SKM-1 (cell line): ENCODE results near the gene ADD2.
A peak's percentile ranks its signal among the peaks of the same experiment; 100 is the strongest.
"Not testable (repeated sequence)": the region's sequence is repeated elsewhere in the genome, so short reads cannot be mapped to it uniquely, and the experiment has no call there.

Source experiments
- DNase-seq: peaks from one replicate; lab custom pipeline; 2025; ENCODE audit not compliant: unreplicated experiment; lab: John Stamatoyannopoulos, UW

The ADD2 gene

GRCh38 chr2:70767699-70768589 lies at the start of gene ADD2:
ADD2 (minus strand) TSS chr2:70768200; CDS start chr2:70706408, 61,792 bp downstream.
- DNase-seq = peak; percentile 60

DNA sequence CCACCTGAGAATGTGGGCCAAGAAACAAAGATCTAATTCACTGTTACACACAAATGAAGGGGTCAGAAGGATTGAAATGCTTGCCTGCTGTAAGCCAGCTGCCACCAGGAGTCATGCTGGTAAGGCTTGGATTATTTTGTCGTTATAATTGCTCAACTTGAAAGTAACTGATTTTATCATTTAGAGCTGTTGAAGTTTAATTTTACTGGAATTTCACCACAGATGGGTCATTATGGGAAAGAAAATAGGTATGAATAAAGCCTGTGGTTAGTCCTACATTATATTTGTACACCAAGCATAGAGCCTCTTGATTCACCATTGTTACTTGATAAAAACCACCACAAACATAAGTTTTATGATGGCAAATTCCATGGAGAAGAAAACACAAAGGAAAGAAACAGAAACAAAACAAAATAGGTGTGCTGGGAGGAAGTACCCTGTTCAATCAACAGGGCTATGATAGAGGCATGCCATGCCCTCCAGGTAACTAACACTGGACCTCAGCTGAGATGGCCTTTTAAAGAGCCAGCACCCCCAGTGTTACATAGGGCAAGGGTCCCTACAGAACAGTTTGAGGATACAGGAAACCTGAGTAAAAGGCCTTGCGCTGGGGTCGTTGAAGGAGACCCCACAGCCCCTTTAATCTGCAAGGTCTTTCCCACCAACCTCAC lies 49.4 kb upstream of the ADD2 start:
- DNase-seq = no peak

GRCh38 chr2:70816726-70817125 lies 48.7 kb upstream of the ADD2 start:
- no peak for DNase-seq

GRCh38 chr2:70808983-70809958 lies 41.3 kb upstream of the ADD2 start:
- DNase-seq = no peak

- no peak for DNase-seq
Measured at GRCh38 chr2:70807828-70808118, 39.8 kb upstream of the ADD2 start.

DNA sequence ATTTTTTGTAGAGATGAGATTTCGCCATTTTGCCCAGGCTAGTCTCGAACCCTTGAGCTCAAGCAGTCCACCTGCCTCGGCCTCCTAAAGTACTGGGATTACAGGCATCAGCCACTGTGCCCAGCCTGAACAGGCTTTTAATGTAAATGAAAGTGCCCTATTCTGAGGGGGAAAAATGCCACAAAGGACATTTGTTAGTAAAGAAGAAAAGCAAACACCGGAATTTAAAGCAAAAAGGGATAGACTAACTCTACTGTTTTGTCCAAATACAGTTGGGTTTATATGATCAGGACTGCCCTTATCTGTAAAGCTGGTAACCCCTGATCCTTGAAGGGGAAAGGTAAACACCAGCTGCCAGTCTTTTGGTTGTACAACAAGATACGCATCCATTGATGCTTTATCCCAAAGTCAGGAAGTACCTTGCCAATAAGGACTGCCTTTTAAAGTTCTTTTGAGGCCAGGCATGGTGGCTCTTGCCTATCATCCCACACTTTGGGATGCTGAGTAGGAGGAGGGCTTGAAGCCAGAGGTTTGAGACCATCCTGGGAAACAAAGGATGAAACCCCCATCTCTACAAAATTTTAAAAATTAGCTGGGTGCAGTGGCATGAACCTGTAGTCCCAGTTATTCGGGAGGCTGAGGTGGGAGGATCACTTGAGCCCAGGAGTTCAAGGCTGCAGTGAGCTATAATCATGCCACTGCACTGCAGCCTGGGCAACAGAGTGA lies 39.3 kb upstream of the ADD2 start:
- no peak for DNase-seq

DNA sequence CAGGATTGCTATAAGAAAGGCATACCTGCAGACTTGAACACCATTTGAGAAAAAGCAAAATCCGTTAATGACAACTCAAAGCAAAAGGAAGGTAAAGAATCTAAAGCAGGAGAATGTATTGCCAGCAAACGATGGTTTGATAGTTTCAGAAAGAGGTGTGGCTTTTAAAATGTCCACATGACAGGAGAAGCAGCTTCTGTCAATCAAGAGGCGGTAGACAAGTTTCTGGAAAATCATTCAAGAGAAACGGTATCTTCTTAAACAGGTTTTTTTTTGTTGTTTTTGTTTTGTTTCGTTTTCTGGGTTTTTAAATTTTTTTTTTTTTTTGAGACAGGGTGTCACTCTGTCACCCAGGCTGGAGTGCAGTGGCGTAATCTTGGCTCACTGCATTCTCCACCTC lies 38.6 kb upstream of the ADD2 start:
- no peak for DNase-seq

- DNase-seq = no peak
Measured at GRCh38 chr2:70806013-70806412, 38.0 kb upstream of the ADD2 start.

DNA sequence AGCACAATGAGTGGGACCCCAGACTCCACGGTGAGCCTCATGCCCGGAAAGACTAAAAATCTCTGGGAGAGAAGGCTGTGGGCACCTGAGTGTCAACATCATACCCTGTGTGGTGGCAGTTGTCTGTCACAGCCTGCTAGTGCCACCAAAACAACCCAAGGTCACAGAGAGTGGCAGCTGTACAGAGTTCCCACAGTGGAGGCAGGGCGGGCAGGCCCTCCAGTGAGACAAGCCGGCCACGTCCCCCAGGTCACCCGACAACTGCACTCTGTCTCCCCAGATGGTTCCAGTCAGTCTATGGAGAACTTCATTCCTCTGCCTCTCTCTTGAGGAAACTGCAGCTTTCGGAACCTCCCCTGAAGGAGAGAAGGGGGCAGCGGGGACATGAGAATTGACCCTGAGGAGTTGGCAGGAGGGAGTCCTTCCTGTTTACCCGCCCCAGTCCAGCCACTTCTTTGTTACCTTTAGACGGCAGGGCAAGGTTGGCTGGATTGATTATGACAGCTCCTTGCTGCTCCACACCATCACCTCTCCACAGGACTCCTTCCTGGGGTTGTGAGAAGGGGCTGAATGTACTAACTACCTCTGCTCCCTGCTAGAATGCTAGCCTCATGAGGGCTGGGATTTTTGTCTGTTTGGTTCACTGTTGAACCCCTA lies 33.7 kb upstream of the ADD2 start:
- no peak for DNase-seq

GRCh38 chr2:70799706-70800105 lies 31.7 kb upstream of the ADD2 start:
- DNase-seq = no peak

- not testable (repeated sequence) for DNase-seq
Measured at GRCh38 chr2:70797996-70798395, 30.0 kb upstream of the ADD2 start.

- DNase-seq = no peak
Measured at GRCh38 chr2:70797506-70797905, 29.5 kb upstream of the ADD2 start.

DNA sequence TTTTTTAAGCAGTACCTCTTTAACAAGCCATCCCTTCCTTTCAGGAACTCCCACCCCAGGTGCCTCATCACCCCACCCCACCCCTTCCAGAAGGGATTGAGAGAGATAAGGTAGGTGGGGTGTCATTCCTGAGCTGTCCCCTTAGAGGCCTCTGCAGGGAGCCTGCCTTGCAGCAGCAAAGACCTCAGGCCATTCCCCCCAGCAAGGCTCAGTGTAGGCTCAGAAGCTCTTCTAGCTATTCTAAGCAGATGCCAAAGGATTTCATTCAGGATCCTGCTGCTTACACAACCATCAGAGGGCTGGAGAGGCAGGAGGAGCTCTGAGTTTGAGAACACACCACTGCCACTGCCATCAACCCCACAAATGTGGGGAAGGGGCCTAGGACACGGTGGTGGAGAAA lies 28.3 kb upstream of the ADD2 start:
- no peak for DNase-seq

DNA sequence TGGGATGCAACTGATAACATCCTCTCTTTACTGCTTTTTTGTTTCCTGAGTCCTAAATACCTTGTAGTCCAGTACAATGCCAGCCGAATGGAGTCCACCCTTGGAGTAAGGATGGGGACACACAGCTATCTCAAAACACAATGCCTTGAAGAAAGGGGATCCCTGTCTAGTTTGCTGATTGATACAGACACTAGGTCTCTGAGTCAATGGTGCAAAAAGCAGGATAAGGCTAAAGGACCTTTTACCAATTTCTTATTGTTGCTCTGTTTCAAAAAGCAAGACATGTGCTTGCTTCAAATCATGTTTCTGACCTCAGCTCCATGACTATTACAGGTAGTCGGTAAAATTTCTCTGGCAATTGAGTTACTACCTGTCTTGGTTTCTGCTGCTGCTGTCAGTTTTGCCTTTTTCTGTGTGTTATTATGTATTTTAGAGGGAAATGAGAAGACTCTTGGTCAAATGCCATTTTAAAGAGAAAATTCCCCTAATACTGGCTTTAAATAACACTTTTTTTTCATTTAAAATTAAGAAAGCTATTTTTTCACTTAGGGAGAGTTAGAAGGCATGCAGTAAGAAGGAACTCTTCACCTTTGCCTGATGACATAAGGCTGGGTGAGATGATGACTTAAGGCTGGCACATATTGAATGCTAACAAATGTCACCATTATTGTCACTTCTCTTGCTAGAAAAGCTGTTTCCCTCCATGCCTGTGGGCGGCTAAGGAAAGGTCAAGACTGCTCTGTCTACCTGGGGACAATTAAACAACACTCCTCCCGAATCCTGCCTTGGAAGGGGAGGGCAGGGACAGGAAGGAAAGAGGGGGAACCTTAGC lies 27.4 kb upstream of the ADD2 start:
- no peak for DNase-seq

- peak; percentile 77 for DNase-seq
Measured at GRCh38 chr2:70793450-70793849, 25.4 kb upstream of the ADD2 start.

- no peak for DNase-seq
Measured at GRCh38 chr2:70790136-70790828, 22.3 kb upstream of the ADD2 start, which contains the start of gene FIGLA. FIGLA (minus strand) TSS chr2:70790643; CDS start chr2:70790638, 5 bp downstream.

- peak; percentile 66 for DNase-seq
Measured at GRCh38 chr2:70789304-70790135, 21.5 kb upstream of the ADD2 start.
